ENCODE results near the gene MKX.

The MKX gene

DNA sequence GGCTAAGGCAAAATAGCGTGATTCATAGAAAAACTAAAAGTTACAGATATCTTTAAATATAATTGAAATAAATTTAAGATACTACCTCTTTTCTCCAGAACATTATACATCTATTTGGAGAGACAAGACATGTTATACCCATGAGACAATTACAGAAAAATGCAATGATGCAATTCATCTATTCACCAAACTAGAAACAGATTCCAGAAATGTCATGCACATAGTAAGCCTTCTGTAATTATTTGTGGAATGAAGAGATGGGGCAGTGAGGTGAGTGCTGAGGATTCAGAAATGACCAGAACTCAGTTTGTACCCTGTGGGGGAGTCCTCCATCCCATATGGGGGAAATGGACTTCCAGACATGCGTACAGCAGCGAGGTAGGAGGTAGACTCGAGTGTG, 99.4 kb downstream of the MKX start:
- DNase-seq = no peak

DNA sequence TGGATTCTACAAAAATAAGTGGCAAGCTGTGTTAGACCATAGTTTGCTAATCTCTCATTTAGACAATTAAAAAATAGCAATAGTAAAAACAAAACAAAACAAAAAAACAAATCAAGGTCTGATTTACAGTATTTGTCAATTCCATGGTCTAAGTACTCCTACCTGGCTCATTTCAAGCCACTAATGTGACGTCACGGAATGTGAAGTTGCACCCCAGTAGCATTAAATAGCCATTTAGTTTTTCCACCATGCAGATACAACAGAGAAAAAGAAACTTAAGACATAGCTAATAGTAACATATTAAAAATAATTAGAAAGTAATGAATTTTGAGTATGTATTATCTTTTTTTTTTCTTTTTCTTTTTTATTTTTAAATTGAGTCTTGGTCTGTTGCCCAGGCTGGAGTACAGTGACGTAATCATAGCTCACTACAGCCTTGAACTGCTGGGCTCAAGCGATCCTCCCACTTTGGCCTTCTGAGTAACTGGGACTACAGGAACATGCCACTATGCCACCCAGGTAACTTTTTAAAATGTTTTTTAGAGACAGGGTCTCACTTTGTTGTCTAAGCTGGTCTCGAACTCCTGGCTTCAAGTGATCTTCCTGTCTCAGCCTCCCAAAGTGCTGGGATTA, 101.2 kb downstream of the MKX start:
- DNase-seq = no peak

DNA sequence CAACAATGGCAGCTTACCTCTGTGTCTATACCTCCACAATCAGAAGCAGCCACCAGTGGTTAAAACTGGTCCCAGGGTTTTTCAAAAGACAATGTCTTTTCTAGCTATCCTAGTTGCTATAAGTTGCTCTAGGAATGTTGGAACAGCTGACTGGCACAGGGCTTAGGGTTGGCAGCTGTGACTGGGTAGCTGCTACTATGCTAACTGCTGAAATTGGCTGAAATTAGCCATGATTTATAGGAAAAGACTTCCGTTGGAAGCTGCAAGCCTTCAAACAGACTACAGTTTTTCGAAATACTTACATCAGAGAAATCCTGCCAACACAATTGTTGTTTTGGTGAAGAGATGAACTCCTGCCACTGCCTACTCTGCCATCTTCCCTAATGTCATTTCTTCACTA, 102.3 kb downstream of the MKX start:
- no peak for DNase-seq

DNA sequence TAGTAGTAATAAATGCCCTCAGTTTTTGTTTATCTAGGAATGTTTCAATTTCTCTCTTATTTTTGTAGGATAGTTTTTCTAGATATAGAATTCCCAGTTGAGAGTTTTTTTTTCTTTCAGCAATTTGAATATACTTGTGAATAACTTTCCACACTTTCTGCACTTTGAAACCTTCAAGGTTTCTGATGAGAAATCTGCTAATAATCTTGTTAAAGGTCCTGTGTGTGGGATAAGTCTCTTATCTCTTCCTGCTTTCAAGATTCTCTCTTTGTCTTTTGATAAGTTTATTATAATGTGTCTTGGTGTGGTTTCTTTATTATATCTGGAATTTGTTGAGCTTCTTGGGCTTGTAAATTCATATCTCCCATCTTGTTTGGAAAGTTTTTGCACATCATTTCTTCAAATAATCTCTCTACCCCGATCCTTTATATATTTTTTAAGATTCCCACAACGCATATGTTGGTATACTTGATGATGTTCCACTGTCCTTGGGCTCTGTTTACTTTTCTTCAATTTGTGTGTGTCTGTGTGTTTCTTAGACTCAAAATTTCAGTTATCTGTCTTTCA, 103.5 kb downstream of the MKX start:
- no peak for DNase-seq

DNA sequence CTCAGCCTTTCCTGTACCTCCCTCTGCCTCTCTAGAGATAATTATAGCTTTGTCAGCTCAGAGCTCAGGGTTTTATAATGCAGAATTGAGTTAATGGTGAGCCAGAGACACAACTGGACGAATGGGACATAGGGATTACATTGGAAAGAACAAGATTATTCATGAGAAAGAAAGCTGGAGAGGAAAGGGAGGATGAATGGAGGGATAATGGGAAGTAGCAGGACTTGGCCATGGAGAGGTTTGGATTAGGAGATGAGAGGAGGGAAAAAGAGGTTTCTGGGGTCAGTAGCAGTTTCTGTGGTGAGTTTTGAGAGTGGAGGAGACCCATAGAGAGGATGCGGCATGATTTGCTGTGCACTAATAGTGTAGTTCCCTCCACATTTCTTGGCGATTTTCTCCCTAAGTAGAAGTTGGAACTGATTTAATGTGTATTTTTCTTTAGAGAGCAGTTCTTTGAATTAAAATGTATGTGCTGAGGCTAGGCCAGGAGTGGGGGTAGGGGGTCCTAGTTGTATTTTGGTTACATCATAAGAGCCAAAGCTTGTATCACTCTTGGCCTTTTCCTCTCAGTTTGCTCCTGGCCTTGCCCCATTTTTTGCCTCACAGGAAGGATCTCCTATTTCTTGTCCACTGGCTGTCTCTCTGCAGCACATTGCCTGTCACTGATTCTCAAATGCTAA, 107.4 kb downstream of the MKX start:
- no peak for DNase-seq

DNA sequence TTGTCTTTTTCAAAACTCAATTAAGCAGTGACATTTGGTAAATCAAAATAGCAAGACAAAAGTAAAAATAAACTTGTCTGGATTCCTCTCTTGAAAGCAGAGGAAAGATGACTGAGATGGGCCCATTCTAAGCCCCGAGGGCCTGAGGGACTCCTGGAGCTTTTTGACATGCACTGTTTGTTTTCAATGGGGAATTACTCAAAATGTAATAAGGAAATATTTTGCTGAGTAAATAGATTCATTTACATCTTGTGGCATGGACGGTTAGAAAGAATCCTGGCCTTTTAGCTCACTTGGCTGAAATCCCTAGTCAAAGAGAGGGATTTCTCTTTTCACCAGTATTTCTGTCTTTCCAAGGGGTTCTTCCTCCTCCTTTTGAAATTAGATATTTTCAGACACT, 108.0 kb downstream of the MKX start:
- no peak for DNase-seq

DNA sequence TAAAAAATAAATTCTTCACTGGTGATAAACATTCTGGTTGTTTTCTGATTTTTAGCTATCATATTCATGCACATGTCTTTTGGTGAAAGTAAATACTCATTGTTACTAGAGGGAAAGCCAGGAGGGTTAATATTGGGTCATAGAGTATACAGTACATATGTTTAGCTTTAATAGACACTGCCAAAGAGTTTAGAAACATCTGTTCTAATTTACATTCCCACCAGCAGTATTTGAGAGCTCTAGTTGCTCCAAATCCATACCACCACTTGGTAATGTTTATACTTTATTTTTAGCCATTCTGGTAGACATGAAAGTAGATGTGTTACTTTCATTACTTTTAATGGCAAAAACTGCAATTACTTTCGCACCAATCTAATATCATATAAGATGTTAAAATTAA, 108.8 kb downstream of the MKX start:
- DNase-seq = no peak

DNA sequence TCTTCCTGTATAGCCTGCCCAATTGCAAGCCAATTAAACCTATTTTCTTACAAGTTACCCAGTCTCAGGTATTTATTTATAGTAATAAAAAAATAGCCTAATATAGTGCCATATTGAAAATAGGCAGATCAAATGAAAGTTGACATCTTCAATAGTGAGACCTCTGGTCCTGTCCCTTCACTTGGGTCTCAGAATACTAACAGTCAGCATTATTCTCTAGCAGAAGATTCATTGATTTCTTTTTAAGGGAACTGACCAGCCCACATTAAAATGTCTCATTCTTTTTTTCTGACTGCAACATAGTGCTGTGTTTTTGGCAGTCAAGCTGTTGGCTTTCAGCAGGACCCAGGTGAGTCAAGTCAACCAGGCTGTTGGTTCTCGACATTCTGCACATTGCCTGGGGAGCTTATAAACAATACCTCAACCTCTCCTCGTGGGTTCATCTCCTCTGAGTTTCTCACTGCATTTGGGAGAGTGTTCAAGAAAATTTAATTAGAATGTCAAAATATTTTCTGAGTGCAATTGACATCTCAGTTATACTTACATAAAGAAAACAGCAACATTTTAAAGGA, 109.8 kb downstream of the MKX start:
- DNase-seq = no peak

DNA sequence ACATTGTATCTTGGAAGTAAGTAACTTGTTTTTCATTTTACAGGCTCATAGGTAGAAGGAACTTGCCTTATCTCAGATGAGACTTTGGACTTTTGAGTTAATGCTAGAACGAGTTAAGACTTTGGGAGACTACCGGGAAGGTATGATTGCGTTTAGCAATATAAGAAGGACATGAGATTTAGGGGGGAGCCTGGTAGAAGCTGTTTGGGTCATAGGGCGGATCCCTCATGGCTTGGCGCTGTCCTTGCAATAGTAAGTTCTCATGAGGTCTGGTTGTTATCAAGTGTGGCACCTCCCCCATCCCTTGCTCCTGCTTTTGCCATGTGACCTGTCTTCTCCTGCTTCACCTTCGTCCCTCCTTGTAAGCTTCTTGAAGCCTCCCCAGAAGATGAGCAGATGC, 110.3 kb downstream of the MKX start:
- no peak for DNase-seq

DNA sequence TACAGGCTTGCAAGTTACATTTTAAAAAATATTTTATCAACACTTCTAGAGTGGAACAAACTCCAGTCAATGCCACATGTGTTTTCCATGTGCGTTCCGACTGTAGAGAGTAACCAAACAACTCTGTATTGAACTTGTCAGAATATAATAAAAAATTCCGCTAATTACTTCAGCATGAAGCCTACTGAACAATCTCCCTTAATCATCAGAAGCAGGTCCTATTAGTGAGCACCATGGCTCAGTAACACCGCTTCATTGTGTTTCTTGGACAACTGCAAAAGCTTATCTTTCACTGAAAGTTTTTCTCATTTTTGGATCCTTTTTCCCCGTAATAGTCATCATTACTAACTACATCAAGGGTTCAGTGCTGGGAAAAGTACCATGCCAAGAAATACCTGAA, 117.0 kb downstream of the MKX start:
- DNase-seq = no peak

DNA sequence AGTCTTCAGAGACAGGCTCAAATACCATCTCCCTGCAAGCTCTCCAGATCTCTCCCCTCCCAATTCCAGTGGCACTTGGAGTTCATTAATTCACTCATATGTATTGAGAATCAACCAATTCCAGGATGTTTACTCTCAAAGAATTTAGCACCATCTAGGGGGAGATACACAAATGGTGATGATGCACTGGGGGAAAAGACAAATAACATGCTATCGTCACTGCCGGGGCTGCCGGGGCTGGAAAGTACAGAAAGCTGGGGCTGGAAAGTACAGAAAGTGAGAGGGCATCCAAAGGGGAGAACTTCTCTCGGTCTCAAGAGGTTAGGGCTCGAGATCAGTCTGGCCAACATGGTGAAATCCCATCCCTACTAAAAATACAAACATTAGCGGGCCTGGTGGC, 118.7 kb downstream of the MKX start:
- no peak for DNase-seq

DNA sequence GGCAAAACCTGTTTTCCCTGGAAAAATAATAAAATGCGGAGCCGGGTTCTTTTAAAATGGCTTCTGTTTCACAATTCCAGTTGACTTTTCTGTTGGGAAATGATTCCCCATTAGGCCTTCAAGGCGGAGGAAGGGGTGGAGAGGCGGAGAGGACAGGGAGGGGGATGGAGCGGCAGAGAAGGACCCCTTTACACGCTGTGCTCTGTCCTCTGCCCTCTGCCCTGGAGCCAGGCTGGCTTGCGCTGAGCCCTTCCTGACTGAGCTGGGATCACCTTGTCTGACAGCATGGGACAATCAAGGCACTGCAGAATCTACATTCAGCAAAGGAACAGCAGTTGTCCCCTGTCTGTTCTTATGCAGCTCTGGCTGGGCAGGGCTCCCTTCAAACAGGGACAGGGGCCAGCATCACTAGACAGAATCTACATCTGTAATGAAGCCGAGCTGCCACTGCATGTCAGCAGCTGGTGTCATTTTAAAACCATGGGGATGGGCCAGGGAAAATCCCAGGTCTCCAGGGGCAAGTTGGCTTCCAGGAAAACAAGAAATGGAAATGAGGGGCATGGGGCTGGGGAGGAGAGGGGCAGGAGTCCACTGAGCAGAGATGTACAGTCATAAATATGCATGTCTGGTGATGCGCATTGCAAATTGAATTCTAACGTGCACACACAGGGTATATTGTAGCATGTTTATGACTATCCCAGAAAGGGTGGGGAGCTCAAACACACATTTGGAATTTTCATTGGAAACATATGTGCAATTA, 120.0 kb downstream of the MKX start:
- no peak for DNase-seq

DNA sequence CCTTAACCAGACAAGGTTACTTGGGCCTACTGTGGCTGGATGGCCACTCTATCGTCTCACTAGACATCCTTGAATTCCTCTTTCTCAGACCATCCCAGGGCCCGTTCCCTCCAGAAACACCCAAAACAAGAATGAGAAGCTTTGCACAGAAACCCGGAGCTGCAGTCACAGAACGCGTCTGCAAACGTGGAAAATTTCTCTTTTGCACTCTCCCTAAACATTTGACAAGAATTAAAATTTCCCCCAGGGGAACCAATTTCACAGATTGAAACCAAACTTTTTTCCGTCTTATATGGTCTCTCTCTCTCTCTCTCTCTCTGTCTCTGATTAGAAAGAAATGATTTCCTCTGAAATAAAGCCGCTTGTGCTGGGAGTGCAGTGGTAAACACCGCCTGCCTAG, 120.7 kb downstream of the MKX start:
- no peak for DNase-seq

Measured in NCI-H1694 (cell line).